ENCODE measurements around the gene FBXL15.

Gene FBXL15

DNA sequence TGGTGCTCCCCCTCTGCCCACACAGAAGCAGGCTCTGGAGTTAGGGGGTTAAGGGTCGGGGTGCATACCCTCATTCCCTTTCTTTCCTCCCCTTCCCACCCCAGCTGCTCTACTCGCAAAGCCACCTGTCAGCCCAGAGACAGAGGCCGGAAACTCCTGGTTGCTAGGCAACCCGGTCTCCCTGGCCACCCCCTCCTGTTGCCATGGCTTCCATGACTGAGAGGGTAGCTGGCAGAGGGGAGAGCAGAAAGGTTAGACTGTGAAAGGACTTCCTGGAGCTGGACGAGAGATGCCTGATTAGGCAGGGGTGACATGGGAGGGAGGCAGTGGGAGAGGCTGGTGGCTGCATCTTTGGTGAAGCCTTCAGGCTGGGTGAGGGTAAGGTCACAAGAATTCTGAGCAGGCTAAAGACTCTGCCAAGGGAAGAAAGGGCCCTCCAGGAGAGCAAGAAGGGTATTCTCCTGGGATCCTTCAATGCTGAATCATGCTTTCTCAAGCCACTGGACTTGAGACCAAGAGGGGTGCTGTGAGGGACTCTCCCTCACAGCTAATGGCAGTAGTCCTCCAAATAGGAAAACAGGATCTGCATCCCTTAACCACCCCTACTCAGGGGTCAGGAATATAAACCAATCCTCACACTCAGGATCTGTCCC, 7.5 kb upstream of the FBXL15 start:
- POLR2A ChIA-PET = interaction anchor here (1.6 to 1.7 kb wide), 2 partner anchors 14 to 37 kb away, joined by 3 to 7 read pairs; no protein-coding TSS in a partner anchor

DNA sequence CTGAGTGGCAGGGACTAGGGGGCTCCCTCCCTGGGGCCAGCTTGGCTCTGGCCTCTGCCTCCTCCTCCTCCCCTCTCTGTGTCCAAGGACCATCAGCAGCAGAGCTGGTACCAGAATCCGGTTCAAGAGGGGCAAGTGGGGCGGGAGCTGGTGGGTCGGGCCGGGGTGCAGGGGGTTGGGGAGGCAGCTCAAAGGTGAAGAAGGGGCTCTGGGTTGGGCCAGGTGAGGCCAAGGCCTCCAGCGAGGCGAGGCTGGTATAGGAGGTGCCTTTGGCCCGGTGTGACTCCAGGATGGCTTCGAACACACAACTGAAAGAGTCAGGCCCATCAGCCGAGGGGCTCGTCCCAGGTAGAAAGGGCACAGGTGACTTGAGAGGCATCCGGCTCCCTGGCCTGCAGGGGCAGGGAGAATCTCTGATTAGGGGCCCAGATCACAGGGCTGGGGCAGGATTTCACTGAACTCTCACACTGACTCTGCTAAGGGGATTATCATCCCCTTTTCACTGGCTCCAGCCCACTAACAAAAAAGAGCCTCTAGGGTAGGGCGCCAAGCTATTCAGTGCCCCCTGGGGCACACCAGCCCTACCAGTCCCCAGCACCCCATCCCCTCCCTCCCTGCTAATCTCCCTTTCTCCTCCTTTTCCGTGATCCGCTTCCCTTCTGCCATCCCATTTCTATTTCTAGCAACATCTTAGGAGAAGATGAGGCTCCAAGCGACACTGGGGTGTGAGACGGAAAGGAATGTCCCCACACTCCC, 6.7 kb upstream of the FBXL15 start:
- ChIA-PET CTCF (interaction anchor here (0.6 to 1.3 kb wide), 2 partner anchors 10 to 594 kb away, joined by 3 to 4 read pairs; no protein-coding TSS in a partner anchor), POLR2A (interaction anchor here (1.1 to 1.6 kb wide), 2 partner anchors 13 to 190 kb away, joined by 3 read pairs; no protein-coding TSS in a partner anchor)
- DNase-seq (ENCODE audit: extremely low spot score) = no peak
- TF ChIP-seq FOXK2 (IDR thresholded peaks at IDR 0.05) (no peak), TARDBP (IDR thresholded peaks at IDR 0.05) (no peak), ZNF384 (IDR thresholded peaks at IDR 0.05) (no peak), L3MBTL2 (conservative IDR thresholded peaks at IDR 0.05) (no peak), FOXA1 (IDR thresholded peaks at IDR 0.05) (no peak), ELF4 (IDR thresholded peaks at IDR 0.05) (no peak), SP1 (IDR thresholded peaks at IDR 0.05) (no peak), NFRKB (IDR thresholded peaks at IDR 0.05) (no peak), BHLHE40 (IDR thresholded peaks at IDR 0.05; ENCODE audit: borderline replicate concordance) (no peak), CTBP1 (IDR thresholded peaks at IDR 0.05; ENCODE audit: borderline replicate concordance) (no peak), ARNT (IDR thresholded peaks at IDR 0.05) (no peak), HDGF (IDR thresholded peaks at IDR 0.05; ENCODE audit: borderline replicate concordance) (no peak), LEF1 (IDR thresholded peaks at IDR 0.05; ENCODE audit: borderline replicate concordance) (no peak), PKNOX1 (IDR thresholded peaks at IDR 0.05) (no peak), SUZ12 (IDR thresholded peaks at IDR 0.05) (no peak), FOXM1 (IDR thresholded peaks at IDR 0.05; ENCODE audit: borderline replicate concordance) (no peak)

More for the DNA sequence above, 7.5 kb upstream of the FBXL15 start:
- no peak for TF ChIP-seq HDGF (IDR thresholded peaks at IDR 0.05; ENCODE audit: borderline replicate concordance)
- no peak for TF ChIP-seq BHLHE40 (IDR thresholded peaks at IDR 0.05; ENCODE audit: borderline replicate concordance)
- no peak for TF ChIP-seq LEF1 (IDR thresholded peaks at IDR 0.05; ENCODE audit: borderline replicate concordance)
- TF ChIP-seq ZNF384 (IDR thresholded peaks at IDR 0.05) = no peak
- no peak for TF ChIP-seq L3MBTL2 (conservative IDR thresholded peaks at IDR 0.05)
- TF ChIP-seq SP1 (IDR thresholded peaks at IDR 0.05) = no peak
- TF ChIP-seq CTBP1 (IDR thresholded peaks at IDR 0.05; ENCODE audit: borderline replicate concordance) = no peak
- TF ChIP-seq TARDBP (IDR thresholded peaks at IDR 0.05) = no peak
- TF ChIP-seq FOXA1 (IDR thresholded peaks at IDR 0.05) = no peak
- no peak for TF ChIP-seq SUZ12 (IDR thresholded peaks at IDR 0.05)
- TF ChIP-seq FOXK2 (IDR thresholded peaks at IDR 0.05) = no peak
- CTCF ChIA-PET = interaction anchor here (1.3 kb wide), 1 partner anchor 10 kb away, joined by 3 read pairs; no protein-coding TSS in a partner anchor
- DNase-seq (ENCODE audit: extremely low spot score) = no peak

- TF ChIP-seq FOXA1 (IDR thresholded peaks at IDR 0.05) = no peak
- no peak for TF ChIP-seq CTBP1 (IDR thresholded peaks at IDR 0.05; ENCODE audit: borderline replicate concordance)
- TF ChIP-seq BHLHE40 (IDR thresholded peaks at IDR 0.05; ENCODE audit: borderline replicate concordance) = no peak
- TF ChIP-seq PKNOX1 (IDR thresholded peaks at IDR 0.05) = no peak
- ChIA-PET POLR2A (interaction anchor here (0.7 to 1.1 kb wide), 2 partner anchors 18 to 191 kb away, joined by 3 to 4 read pairs; partner anchors contain the start of gene CUEDC2), CTCF (no interaction called here)
- DNase-seq (ENCODE audit: extremely low spot score) = no peak
These were observed 5.9 kb upstream of the FBXL15 start for GRCh38 chr10:102414749-102415148.

DNA sequence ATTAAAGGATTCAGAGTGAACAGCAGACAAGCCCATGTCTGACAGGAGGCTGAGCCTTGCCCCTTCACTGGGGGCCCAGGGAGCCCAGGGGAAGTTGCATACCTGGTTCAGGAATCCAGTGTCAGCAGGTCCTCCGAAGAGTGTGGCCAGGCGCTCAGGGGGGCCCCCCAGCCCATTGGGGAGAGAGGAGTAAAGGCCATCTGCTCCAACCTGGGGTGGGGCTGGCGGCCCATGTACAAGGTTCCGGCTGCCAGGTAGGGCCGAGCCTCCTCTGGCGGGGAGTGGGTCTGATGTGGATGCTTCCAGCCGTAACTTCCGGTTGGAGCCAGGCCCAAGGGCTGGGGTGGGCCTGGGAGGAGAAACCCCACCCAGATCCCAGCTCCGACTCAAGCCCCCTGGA, 4.4 kb upstream of the FBXL15 start:
- DNase-seq (ENCODE audit: extremely low spot score) = no peak
- CTCF ChIA-PET = interaction anchor here (0.8 kb wide), 1 partner anchor 12 kb away, joined by 3 read pairs; no protein-coding TSS in a partner anchor

GRCh38 chr10:102416695-102417094, 3.9 kb upstream of the FBXL15 start:
- no peak for DNase-seq (ENCODE audit: extremely low spot score)
- TF ChIP-seq NFRKB (IDR thresholded peaks at IDR 0.05) (no peak), L3MBTL2 (conservative IDR thresholded peaks at IDR 0.05) (no peak), ZNF384 (IDR thresholded peaks at IDR 0.05) (no peak), HDGF (IDR thresholded peaks at IDR 0.05; ENCODE audit: borderline replicate concordance) (no peak), LEF1 (IDR thresholded peaks at IDR 0.05; ENCODE audit: borderline replicate concordance) (no peak), SUZ12 (IDR thresholded peaks at IDR 0.05) (no peak), FOXM1 (IDR thresholded peaks at IDR 0.05; ENCODE audit: borderline replicate concordance) (no peak), ELF4 (IDR thresholded peaks at IDR 0.05) (no peak), FOXK2 (IDR thresholded peaks at IDR 0.05) (no peak), BHLHE40 (IDR thresholded peaks at IDR 0.05; ENCODE audit: borderline replicate concordance) (no peak), FOXA1 (IDR thresholded peaks at IDR 0.05) (no peak), TARDBP (IDR thresholded peaks at IDR 0.05) (no peak), PKNOX1 (IDR thresholded peaks at IDR 0.05) (no peak)
- CTCF ChIA-PET = no interaction called here
- POLR2A ChIA-PET = no interaction called here

More for the DNA sequence above, 4.4 kb upstream of the FBXL15 start:
- POLR2A ChIA-PET = no interaction called here
- no peak for TF ChIP-seq SUZ12 (IDR thresholded peaks at IDR 0.05)
- no peak for TF ChIP-seq ARNT (IDR thresholded peaks at IDR 0.05)
- TF ChIP-seq BHLHE40 (IDR thresholded peaks at IDR 0.05; ENCODE audit: borderline replicate concordance) = no peak
- no peak for TF ChIP-seq ELF4 (IDR thresholded peaks at IDR 0.05)
- no peak for TF ChIP-seq L3MBTL2 (conservative IDR thresholded peaks at IDR 0.05)
- TF ChIP-seq FOXM1 (IDR thresholded peaks at IDR 0.05; ENCODE audit: borderline replicate concordance) = no peak
- TF ChIP-seq PKNOX1 (IDR thresholded peaks at IDR 0.05) = no peak
- no peak for TF ChIP-seq NFRKB (IDR thresholded peaks at IDR 0.05)
- no peak for TF ChIP-seq CTBP1 (IDR thresholded peaks at IDR 0.05; ENCODE audit: borderline replicate concordance)
- TF ChIP-seq TARDBP (IDR thresholded peaks at IDR 0.05) = no peak
